Mucosa of rectum (tissue), 2 donors: Measurements from ENCODE around the gene EFNA1.
A peak's percentile ranks its signal among the peaks of the same experiment; 100 is the strongest.
"Not testable (repeated sequence)": the region's sequence is repeated elsewhere in the genome, so short reads cannot be mapped to it uniquely, and the experiment has no call there.

ENCODE experiments used
- H3K27ac ChIP-seq, 2 donors: one replicate each; pipeline ENCODE4 v1.7.0; 2013; ENCODE audit warnings: inconsistent platforms in 2 of 2, low read depth in 2 of 2, low read length in 2 of 2
- H3K27me3 ChIP-seq, 2 donors: one replicate each; pipeline ENCODE4 v1.7.0; 2013; ENCODE audit warnings: low read length in 2 of 2; ENCODE audit not compliant: control insufficient read depth in 2 of 2, insufficient read depth in 2 of 2
- H3K36me3 ChIP-seq, 2 donors: one replicate each; pipeline ENCODE4 v1.7.0; 2013; ENCODE audit warnings: low read length in 2 of 2; ENCODE audit not compliant: control insufficient read depth in 2 of 2, insufficient read depth in 2 of 2
- H3K4me1 ChIP-seq, 2 donors: one replicate each; pipeline ENCODE4 v1.7.0; 2013; ENCODE audit warnings: low read length in 2 of 2, mild to moderate bottlenecking in 1 of 2; ENCODE audit not compliant: control insufficient read depth in 2 of 2, insufficient read depth in 2 of 2
- H3K4me3 ChIP-seq, 2 donors: one replicate each; pipeline ENCODE4 v1.7.0; 2013; ENCODE audit warnings: low read length in 2 of 2
- H3K9ac ChIP-seq, 2 donors: one replicate each; pipeline ENCODE4 v1.7.0; 2013; ENCODE audit warnings: low read length in 2 of 2, low read depth in 1 of 2, mild to moderate bottlenecking in 1 of 2
- H3K9me3 ChIP-seq, 2 donors: one replicate each; pipeline ENCODE4 v1.7.0; 2013; ENCODE audit warnings: low read length in 2 of 2; ENCODE audit not compliant: control insufficient read depth in 2 of 2
- donor health status: healthy.
- donor health status: Normal muscosa, but diverticular disease.

The EFNA1 gene

GRCh38 chr1:155110381-155110780 lies 17.3 kb upstream of the EFNA1 start:
- Histone ChIP-seq H3K9me3 (no peaks in the 10 kb centered on the region), H3K27me3 (no peaks in the 10 kb centered on the region), H3K4me3 (no peak overlapping the region), H3K9ac (no peak overlapping the region), H3K4me1 (peaks cover 5% of the 10 kb centered on the region in 2 donors), H3K36me3 (no peaks in the 10 kb centered on the region), H3K27ac (no peak overlapping the region)

DNA sequence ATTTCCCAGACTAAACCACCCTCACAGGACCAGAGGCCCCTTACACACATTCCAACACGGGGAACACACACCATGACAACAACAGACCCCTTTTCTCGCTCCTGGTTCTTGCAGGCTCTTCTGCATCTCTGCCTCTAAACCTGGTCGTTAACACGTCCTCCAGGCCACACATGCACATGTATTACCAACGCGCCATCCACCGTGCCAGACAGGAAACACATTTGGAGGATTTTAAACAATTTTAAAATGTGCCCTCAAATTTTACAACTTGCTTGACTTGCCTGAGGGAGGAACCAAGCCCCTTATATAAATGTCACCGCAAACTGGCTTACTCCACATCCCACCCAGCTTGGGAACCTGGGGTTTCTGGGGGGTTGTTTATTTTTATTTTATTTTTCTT lies 16.9 kb upstream of the EFNA1 start:
- Histone ChIP-seq H3K4me1 (peaks cover under 1 to 4% of the 10 kb centered on the region in 2 donors), H3K27ac (no peak overlapping the region), H3K9ac (no peak overlapping the region), H3K27me3 (no peaks in the 10 kb centered on the region), H3K4me3 (no peak overlapping the region), H3K9me3 (no peaks in the 10 kb centered on the region), H3K36me3 (no peaks in the 10 kb centered on the region)

DNA sequence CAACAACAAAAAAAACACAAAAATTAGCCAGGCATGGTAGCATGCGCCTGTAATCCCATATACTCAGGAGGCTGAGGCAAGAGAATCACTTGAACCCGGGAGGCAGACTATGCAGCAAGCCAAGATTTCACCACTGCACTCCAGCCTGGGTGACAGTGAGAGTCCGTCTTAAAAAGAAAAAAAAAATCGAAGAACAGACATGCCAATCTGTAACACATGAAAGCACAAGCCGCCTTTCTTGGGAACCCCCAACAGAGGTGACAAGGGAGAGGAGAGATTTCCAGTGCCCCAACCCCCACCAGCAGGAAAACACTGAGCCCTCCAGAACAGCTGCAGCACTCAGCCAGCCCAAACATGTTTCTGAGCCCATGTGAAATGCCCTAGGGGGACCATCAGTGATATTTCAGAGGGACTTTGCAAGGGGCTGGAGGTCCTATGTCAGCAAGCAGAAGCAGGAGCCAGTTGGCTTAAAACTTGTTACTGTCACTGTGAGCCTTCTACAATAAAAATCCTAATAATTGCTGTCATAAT lies 14.2 kb upstream of the EFNA1 start:
- no peaks in the 10 kb centered on the region for H3K36me3 ChIP-seq
- H3K4me1 ChIP-seq: peaks cover 3 to 12% of the 10 kb centered on the region in 2 donors
- no peaks in the 10 kb centered on the region for H3K9me3 ChIP-seq
- no peaks in the 10 kb centered on the region for H3K27me3 ChIP-seq
- no peak overlapping the region for H3K27ac ChIP-seq
- H3K9ac ChIP-seq: no peak overlapping the region
- no peak overlapping the region for H3K4me3 ChIP-seq

DNA sequence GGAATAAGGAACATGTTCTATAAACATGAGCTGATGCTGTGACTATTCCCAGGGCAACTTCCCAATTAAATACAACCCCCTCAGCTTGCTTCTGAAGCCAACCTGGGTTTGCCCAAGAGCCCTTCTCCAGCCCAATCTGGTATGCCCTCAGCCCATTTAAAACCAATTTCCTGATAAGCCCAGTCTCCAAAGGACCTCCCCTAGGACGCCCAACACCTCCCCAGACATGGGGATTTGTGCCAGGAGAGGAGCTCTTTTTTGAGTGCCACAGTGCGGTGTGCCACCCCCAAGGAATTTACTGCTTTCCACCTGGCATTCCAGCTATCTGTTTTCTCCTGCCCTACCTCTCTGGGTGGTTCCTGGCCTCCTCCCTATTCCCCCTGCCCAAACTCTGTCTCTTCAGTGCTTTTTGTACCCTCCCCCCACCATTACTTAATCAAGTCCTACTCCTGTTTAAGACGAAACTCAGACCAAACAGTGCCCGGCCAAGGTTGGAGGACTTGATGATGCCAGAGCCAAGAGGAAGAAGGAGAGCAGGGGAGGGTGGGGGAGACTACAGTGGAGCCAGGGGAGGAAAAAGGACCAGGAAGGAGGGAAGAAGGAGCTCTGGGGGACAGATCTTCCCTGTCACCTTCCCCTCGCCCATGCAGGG lies 11.4 kb upstream of the EFNA1 start:
- Histone ChIP-seq H3K36me3 (no peaks in the 10 kb centered on the region), H3K4me3 (no peak overlapping the region), H3K27me3 (no peaks in the 10 kb centered on the region), H3K9me3 (no peaks in the 10 kb centered on the region), H3K9ac (no peak overlapping the region), H3K4me1 (peaks cover 17 to 31% of the 10 kb centered on the region in 2 donors), H3K27ac (no peak overlapping the region)

DNA sequence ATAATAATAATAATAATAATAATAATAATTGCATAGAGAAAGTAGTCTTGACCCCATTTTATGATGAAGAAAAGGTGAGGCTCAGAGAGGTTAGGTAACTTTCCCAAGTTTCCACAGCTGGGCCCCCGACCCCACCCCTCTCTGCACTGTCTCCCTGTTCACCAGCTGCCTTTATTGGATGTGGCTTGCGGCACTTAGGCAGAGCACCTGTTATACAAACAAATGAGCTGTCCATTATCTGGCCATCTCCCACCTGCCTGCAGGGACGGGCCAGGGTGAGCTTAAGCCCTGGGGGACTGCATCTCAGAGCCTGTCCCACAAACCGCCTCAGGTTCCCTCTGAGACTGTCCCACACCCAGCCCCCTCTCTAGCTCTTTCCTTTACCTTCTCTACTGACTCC lies 10.1 kb upstream of the EFNA1 start:
- Histone ChIP-seq H3K36me3 (no peaks in the 10 kb centered on the region), H3K27me3 (no peaks in the 10 kb centered on the region), H3K4me3 (no peak overlapping the region), H3K9me3 (no peaks in the 10 kb centered on the region), H3K9ac (no peak overlapping the region), H3K4me1 (peaks cover 17 to 31% of the 10 kb centered on the region in 2 donors), H3K27ac (no peak overlapping the region)

DNA sequence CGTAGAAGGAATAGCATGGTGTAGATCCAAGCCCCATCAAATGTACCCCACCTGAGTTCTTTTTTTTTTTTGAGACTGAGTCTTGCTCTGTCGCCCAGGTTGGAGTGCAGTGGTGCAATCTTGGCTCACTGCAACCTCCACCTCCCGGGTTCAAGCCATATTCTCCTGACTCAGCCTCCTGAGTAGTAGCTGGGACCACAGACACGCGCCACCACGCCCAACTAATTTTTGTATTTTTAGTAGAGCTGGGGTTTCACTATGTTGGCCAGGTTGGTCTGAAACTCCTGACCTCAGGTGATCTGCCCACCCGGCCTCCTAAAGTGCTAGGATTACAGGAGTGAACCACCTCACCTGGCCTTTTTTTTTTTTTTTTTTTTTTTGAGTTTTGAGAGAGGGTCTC lies 9.6 kb upstream of the EFNA1 start:
- not testable (repeated sequence) for H3K36me3 ChIP-seq, H3K9me3 ChIP-seq, H3K27ac ChIP-seq, H3K4me3 ChIP-seq, H3K27me3 ChIP-seq, H3K9ac ChIP-seq
- H3K4me1 ChIP-seq: peaks cover 17 to 31% of the 10 kb centered on the region in 2 donors

- Histone ChIP-seq H3K4me1 (peaks cover 28 to 48% of the 10 kb centered on the region in 2 donors), H3K36me3 (no peaks in the 10 kb centered on the region), H3K27ac (peak overlapping the region in 1 of 2 donors; percentile 53), H3K4me3 (no peak overlapping the region), H3K27me3 (no peaks in the 10 kb centered on the region), H3K9ac (peak overlapping the region in 1 of 2 donors; percentile 39), H3K9me3 (no peaks in the 10 kb centered on the region)
Measured at GRCh38 chr1:155120253-155120652, 7.4 kb upstream of the EFNA1 start.

DNA sequence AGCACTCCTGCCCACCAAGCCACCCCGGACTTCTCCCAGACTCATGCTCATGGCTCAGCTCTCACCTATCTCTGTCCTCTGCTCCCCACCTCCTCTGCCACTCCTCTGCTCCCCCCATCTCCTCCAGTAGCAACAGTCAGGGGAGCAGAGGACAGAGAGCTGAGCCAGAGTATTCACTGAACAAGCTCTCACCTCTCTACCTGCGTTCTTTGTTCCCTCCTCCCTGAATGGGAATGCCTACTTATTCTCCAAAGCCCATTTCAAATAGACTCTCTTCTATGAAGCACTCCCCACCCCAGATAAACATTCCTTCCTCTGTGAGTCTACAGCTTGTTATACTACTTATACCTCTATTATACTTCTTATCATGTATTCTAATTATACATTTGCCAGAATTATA lies 6.4 kb upstream of the EFNA1 start:
- Histone ChIP-seq H3K27me3 (no peaks in the 10 kb centered on the region), H3K9ac (no peak overlapping the region), H3K4me3 (no peak overlapping the region), H3K9me3 (no peaks in the 10 kb centered on the region), H3K27ac (no peak overlapping the region), H3K4me1 (peaks cover 37 to 58% of the 10 kb centered on the region in 2 donors), H3K36me3 (no peaks in the 10 kb centered on the region)

DNA sequence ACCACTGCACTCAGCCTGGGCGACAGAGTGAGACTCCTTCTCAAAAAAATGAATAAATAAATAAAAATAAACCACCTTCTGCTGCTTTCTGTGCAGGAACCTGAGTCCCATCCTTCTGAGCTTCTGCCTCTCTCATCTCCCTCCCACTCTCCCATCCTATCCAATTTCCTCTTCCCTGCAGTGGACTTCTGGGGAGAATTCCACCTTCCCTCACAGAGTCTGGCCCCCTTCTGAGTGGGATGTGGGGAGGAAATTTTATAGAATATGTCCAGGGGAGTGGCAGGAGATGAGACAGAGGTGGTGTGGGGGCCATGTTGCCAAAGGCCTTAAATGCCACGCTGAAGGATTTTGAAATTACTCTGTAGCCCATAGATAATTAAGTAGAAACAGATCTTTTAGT lies 5.4 kb upstream of the EFNA1 start:
- Histone ChIP-seq H3K4me1 (peaks cover 46 to 62% of the 10 kb centered on the region in 2 donors), H3K36me3 (no peaks in the 10 kb centered on the region), H3K4me3 (no peak overlapping the region), H3K27ac (no peak overlapping the region), H3K9me3 (no peaks in the 10 kb centered on the region), H3K27me3 (peaks cover 0 to 4% of the 10 kb centered on the region in 2 donors), H3K9ac (no peak overlapping the region)

GRCh38 chr1:155123801-155124200 lies 3.9 kb upstream of the EFNA1 start:
- H3K27ac ChIP-seq: peak overlapping the region; percentile 83 to 97
- H3K9me3 ChIP-seq: no peaks in the 10 kb centered on the region
- no peaks in the 10 kb centered on the region for H3K36me3 ChIP-seq
- H3K4me1 ChIP-seq: peaks cover 51 to 61% of the 10 kb centered on the region in 2 donors
- H3K27me3 ChIP-seq: peaks cover 3 to 6% of the 10 kb centered on the region in 2 donors
- H3K4me3 ChIP-seq: no peak overlapping the region
- H3K9ac ChIP-seq: peak overlapping the region in 1 of 2 donors; percentile 99
